Keratinocyte (primary cell): ENCODE measurements around the gene PRSS33. TPM values are rescaled to one million over a fixed set of nuclear protein-coding genes. Genes with fewer than 3 reads are reported as not detected.

Experiments used
- DNase-seq: peaks from one replicate; pipeline ENCODE4 v3.0.0-alpha.2; 2011; ENCODE audit warnings: low read depth, missing footprints, low spot score
- FAIRE-seq: peaks from 2 replicates; lab custom pipeline; 2011; peaks lifted over from hg19 to GRCh38; lab: Jason Lieb, UNC
- H2AFZ ChIP-seq: 2 replicates; pipeline ENCODE4 v1.6.0; 2012; ENCODE audit warnings: low read length, control low read depth, inconsistent platforms; ENCODE audit not compliant: control insufficient read depth
- H3K27ac ChIP-seq: 2 replicates; pipeline ENCODE4 v1.5.1; 2011; ENCODE audit warnings: low read length; ENCODE audit not compliant: control insufficient read depth, insufficient read depth
- H3K27me3 ChIP-seq: 3 replicates; pipeline ENCODE4 v1.6.0; 2011; ENCODE audit warnings: low read length; ENCODE audit not compliant: control insufficient read depth, insufficient read depth; ENCODE audit errors: extremely low read depth
- H3K36me3 ChIP-seq, 2 experiments: 2 replicates in 1 of 2; 3 replicates in 1 of 2; pipeline ENCODE4 v1.5.1; 2011; ENCODE audit warnings: low read length in 2 of 2, mild to moderate bottlenecking in 1 of 2; ENCODE audit not compliant: control insufficient read depth in 2 of 2, insufficient read depth in 2 of 2; ENCODE audit errors: extremely low read depth in 1 of 2
- H3K4me1 ChIP-seq: 3 replicates; pipeline ENCODE4 v1.5.1; 2011; ENCODE audit warnings: low read length; ENCODE audit not compliant: control insufficient read depth, insufficient read depth; ENCODE audit errors: extremely low read depth
- H3K4me2 ChIP-seq: 3 replicates; pipeline ENCODE4 v1.6.0; 2011; ENCODE audit warnings: low read depth, low read length; ENCODE audit not compliant: control insufficient read depth, insufficient read depth; ENCODE audit errors: extremely low read depth
- H3K4me3 ChIP-seq, 3 experiments: fragments of 200-600 bp in 1 of 3; sonication (generic) in 1 of 3; 2 replicates in 2 of 3; 3 replicates in 1 of 3; pipeline ENCODE4 v1.5.1; 2011 to 2016; ENCODE audit warnings: low read length in 3 of 3, mild to moderate bottlenecking in 3 of 3, control low read depth in 2 of 3, inconsistent platforms in 1 of 3, low read depth in 1 of 3, mixed read lengths in 1 of 3, mixed run types in 1 of 3, moderate library complexity in 1 of 3; ENCODE audit not compliant: control insufficient read depth in 2 of 3, insufficient read depth in 2 of 3; ENCODE audit errors: extremely low read depth in 1 of 3
- H3K79me2 ChIP-seq: 2 replicates; pipeline ENCODE4 v1.6.0; 2012; ENCODE audit warnings: low read length; ENCODE audit not compliant: control insufficient read depth, insufficient read depth
- H3K9ac ChIP-seq: 3 replicates; pipeline ENCODE4 v1.6.0; 2011; ENCODE audit warnings: low read length; ENCODE audit not compliant: control insufficient read depth, insufficient read depth; ENCODE audit errors: extremely low read depth
- H3K9me1 ChIP-seq: 3 replicates; pipeline ENCODE4 v1.6.0; 2011; ENCODE audit warnings: low read length; ENCODE audit not compliant: control insufficient read depth, insufficient read depth; ENCODE audit errors: extremely low read depth
- H3K9me3 ChIP-seq: 2 replicates; pipeline ENCODE4 v1.5.1; 2012; ENCODE audit warnings: low read depth, low read length; ENCODE audit not compliant: control insufficient read depth
- H4K20me1 ChIP-seq: 3 replicates; pipeline ENCODE4 v1.6.0; 2011; ENCODE audit warnings: low read length; ENCODE audit not compliant: control insufficient read depth, insufficient read depth; ENCODE audit errors: extremely low read depth
- EZH2 ChIP-seq: IDR thresholded peaks from one replicate; pipeline ENCODE4 v1.6.1; 2012; ENCODE audit warnings: inconsistent platforms, mild to moderate bottlenecking, low read length, moderate library complexity
- dilution Hi-C: fragments of 300-500 bp; cut with MboI; formaldehyde crosslinking; loops from one replicate; pipeline ENCODE4 v1.7.0; 2020; ENCODE audit warnings: low sequenced_read_pairs; ENCODE audit not compliant: extremely low pct_ligation_motif_present
- polyA plus RNA-seq, 5 experiments: library from polyadenylated mRNA; depleted of rRNA in 3 of 5; stranded (reverse) in 3 of 5; stranded (forward) in 1 of 5; unstranded in 1 of 5; fragments of >200 nt; gene quantifications; 1 replicate in 1 of 5; 2 replicates in 3 of 5; 3 replicates in 1 of 5; pipeline versions ENCODE4 v1.2.1 to v1.2.3, GENCODE V29; 2011 to 2012; ENCODE audit warnings: missing spikeins in 2 of 5, low read depth in 1 of 5, low replicate concordance in 1 of 5
- TF ChIP-seq, protein P1 (sequence below), 3 experiments: IDR thresholded peaks in 1 of 3; conservative IDR thresholded peaks in 1 of 3; optimal IDR thresholded peaks in 1 of 3; 2 replicates in 2 of 3; 3 replicates in 1 of 3; pipeline versions ENCODE3 to v1.5.1; 2011; ENCODE audit warnings: low read length in 3 of 3, mild to moderate bottlenecking in 3 of 3, moderate library complexity in 2 of 3, control low read depth in 1 of 3, inconsistent platforms in 1 of 3; ENCODE audit not compliant: insufficient read depth in 2 of 3; ENCODE audit errors: extremely low read depth in 1 of 3

Gene PRSS33
- polyA plus RNA-seq, 1 donor (not counting 4 experiments of a cell fraction or from before 2014, with no cell fraction given): not detected

DNA sequence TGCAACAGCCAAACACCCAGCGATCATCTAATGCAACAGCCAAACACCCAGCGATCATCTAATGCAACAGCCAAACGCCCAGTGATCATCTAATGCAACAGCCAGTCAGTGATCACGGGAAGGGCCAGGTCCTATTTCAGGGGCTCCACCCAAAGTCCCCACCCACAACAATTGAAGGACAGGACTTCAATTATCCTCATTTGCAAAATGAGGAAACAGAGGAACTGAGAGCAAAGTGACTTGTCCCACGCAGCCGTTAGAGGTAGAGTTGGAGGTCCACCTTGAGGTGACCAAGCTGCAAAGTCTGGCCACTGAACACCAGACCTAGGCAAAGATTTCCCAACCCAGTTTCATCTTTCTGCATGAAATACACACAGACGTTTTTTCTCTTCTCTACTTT lies 46.4 kb upstream of the PRSS33 start:
- dilution Hi-C loops: no loop called here
- Histone ChIP-seq H4K20me1 (no peaks in the 10 kb centered on the region), H3K4me2 (no peak overlapping the region), H3K79me2 (no peaks in the 10 kb centered on the region), H3K4me3 (no peak overlapping the region), H3K9me3 (no peaks in the 10 kb centered on the region), H3K9me1 (no peaks in the 10 kb centered on the region), H3K36me3 (no peaks in the 10 kb centered on the region), H3K4me1 (peaks cover 32% of the 10 kb centered on the region), H3K27ac (no peak overlapping the region), H3K27me3 (peaks cover 37% of the 10 kb centered on the region), H3K9ac (no peak overlapping the region), H2AFZ (no peak overlapping the region)
- FAIRE-seq: no peak
- no peak for TF ChIP-seq EZH2
- TF ChIP-seq, protein P1, sequence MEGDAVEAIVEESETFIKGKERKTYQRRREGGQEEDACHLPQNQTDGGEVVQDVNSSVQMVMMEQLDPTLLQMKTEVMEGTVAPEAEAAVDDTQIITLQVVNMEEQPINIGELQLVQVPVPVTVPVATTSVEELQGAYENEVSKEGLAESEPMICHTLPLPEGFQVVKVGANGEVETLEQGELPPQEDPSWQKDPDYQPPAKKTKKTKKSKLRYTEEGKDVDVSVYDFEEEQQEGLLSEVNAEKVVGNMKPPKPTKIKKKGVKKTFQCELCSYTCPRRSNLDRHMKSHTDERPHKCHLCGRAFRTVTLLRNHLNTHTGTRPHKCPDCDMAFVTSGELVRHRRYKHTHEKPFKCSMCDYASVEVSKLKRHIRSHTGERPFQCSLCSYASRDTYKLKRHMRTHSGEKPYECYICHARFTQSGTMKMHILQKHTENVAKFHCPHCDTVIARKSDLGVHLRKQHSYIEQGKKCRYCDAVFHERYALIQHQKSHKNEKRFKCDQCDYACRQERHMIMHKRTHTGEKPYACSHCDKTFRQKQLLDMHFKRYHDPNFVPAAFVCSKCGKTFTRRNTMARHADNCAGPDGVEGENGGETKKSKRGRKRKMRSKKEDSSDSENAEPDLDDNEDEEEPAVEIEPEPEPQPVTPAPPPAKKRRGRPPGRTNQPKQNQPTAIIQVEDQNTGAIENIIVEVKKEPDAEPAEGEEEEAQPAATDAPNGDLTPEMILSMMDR (optimal IDR thresholded peaks at IDR 0.05 in 1 of 3, IDR thresholded peaks at IDR 0.05 in 1 of 3, conservative IDR thresholded peaks at IDR 0.05 in 1 of 3; ENCODE audit: extremely low read depth in 1 of 3, insufficient read depth in 2 of 3, low read length in 3 of 3): no peak
- DNase-seq: no peak

DNA sequence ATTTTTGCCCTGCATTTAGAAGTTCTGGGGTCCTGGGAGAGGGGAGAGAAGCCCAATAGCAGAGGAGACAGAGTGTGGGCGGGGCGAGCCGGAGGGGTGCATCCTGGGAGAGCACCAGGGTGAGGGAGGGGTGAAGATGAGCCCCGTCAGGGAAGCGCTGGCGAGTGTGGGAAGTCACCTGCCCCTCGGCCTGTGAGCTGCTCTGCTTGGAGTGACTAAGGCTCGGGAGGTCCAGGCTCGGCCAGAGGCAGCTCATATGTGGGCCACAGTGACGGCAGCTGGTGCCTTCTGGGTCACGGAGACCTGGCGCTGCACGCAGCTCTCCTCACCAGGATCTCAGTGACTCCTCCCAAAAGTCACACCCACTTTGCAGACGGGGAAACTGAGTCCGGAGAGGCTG lies 43.8 kb upstream of the PRSS33 start:
- TF ChIP-seq, protein P1 (optimal IDR thresholded peaks at IDR 0.05 in 1 of 3, IDR thresholded peaks at IDR 0.05 in 1 of 3, conservative IDR thresholded peaks at IDR 0.05 in 1 of 3; ENCODE audit: extremely low read depth in 1 of 3, insufficient read depth in 2 of 3, low read length in 3 of 3): no peak
- no peak for TF ChIP-seq EZH2
- peaks cover 23% of the 10 kb centered on the region for H3K4me1 ChIP-seq
- no peaks in the 10 kb centered on the region for H4K20me1 ChIP-seq
- no peak overlapping the region for H2AFZ ChIP-seq
- H3K9me3 ChIP-seq: no peaks in the 10 kb centered on the region
- H3K79me2 ChIP-seq: no peaks in the 10 kb centered on the region
- H3K4me2 ChIP-seq: no peak overlapping the region
- dilution Hi-C loops: no loop called here
- no peaks in the 10 kb centered on the region for H3K36me3 ChIP-seq
- H3K9ac ChIP-seq: no peak overlapping the region
- DNase-seq (no peak), FAIRE-seq (no peak)
- H3K9me1 ChIP-seq: no peaks in the 10 kb centered on the region
- no peak overlapping the region for H3K4me3 ChIP-seq
- no peak overlapping the region for H3K27ac ChIP-seq
- H3K27me3 ChIP-seq: peaks cover 57% of the 10 kb centered on the region
